H9 (cell line): ENCODE measurements around the gene PLEKHO2. TPM values are rescaled to one million over a fixed set of nuclear protein-coding genes. Genes with fewer than 3 reads are reported as not detected.

ENCODE experiments used
- DNase-seq: peaks from one replicate; pipeline ENCODE4 v3.0.0-alpha.2; 2017
- H2AFZ ChIP-seq: one replicate; pipeline ENCODE4 v1.6.1; 2013; ENCODE audit warnings: mild to moderate bottlenecking, low read length, control low read depth, moderate library complexity
- H2AK5ac ChIP-seq: 2 replicates; pipeline ENCODE4 v1.6.1; 2013; ENCODE audit warnings: low read length, control low read depth, mixed read lengths; ENCODE audit not compliant: insufficient read length
- H2BK120ac ChIP-seq: one replicate; pipeline ENCODE4 v1.6.1; 2013; ENCODE audit warnings: low read depth, mild to moderate bottlenecking, low read length, control low read depth, inconsistent platforms; ENCODE audit not compliant: poor library complexity, severe bottlenecking
- H2BK12ac ChIP-seq: 2 replicates; pipeline ENCODE4 v1.6.1; 2013; ENCODE audit warnings: low read length, control low read depth, mixed read lengths, low read depth; ENCODE audit not compliant: insufficient read length
- H2BK15ac ChIP-seq: 2 replicates; pipeline ENCODE4 v1.6.1; 2013; ENCODE audit warnings: low read depth, low read length, control low read depth
- H2BK20ac ChIP-seq: one replicate; pipeline ENCODE4 v1.6.1; 2013; ENCODE audit warnings: low read depth, mild to moderate bottlenecking, low read length, control low read depth, inconsistent platforms; ENCODE audit not compliant: poor library complexity, severe bottlenecking
- H2BK5ac ChIP-seq: 2 replicates; pipeline ENCODE4 v1.6.1; 2013; ENCODE audit warnings: low read length, control low read depth, mixed read lengths; ENCODE audit not compliant: insufficient read length
- H3K14ac ChIP-seq: 2 replicates; pipeline ENCODE4 v1.6.1; 2013; ENCODE audit warnings: low read length, control low read depth; ENCODE audit not compliant: insufficient read depth
- H3K18ac ChIP-seq: 2 replicates; pipeline ENCODE4 v1.6.1; 2013; ENCODE audit warnings: low read depth, mild to moderate bottlenecking, mixed read lengths, low read length, control low read depth; ENCODE audit not compliant: insufficient read length
- H3K23ac ChIP-seq: 2 replicates; pipeline ENCODE4 v1.6.1; 2013; ENCODE audit warnings: low read length, control low read depth, mixed read lengths, low read depth; ENCODE audit not compliant: insufficient read length
- H3K23me2 ChIP-seq: 2 replicates; pipeline ENCODE4 v1.6.1; 2013; ENCODE audit warnings: low read depth, mild to moderate bottlenecking, mixed read lengths, low read length, control low read depth; ENCODE audit not compliant: insufficient read length, poor library complexity, severe bottlenecking
- H3K27ac ChIP-seq: 2 replicates; pipeline ENCODE4 v1.5.1; 2013; ENCODE audit warnings: low read length, control low read depth, mixed read lengths, low read depth; ENCODE audit not compliant: insufficient read length
- H3K27me3 ChIP-seq: 2 replicates; pipeline ENCODE4 v1.6.1; 2013; ENCODE audit warnings: low read length, control low read depth, inconsistent platforms; ENCODE audit not compliant: insufficient read depth
- H3K4ac ChIP-seq: 2 replicates; pipeline ENCODE4 v1.6.1; 2013; ENCODE audit warnings: low read depth, mild to moderate bottlenecking, control low read depth, inconsistent platforms, low read length, moderate library complexity
- H3K4me1 ChIP-seq: 2 replicates; pipeline ENCODE4 v1.6.1; 2013; ENCODE audit warnings: low read length, control low read depth, inconsistent platforms; ENCODE audit not compliant: insufficient read depth
- H3K4me2 ChIP-seq: 2 replicates; pipeline ENCODE4 v1.6.1; 2013; ENCODE audit warnings: low read length, control low read depth, mixed read lengths; ENCODE audit not compliant: insufficient read length, insufficient read depth
- H3K56ac ChIP-seq: 2 replicates; pipeline ENCODE4 v1.6.1; 2013; ENCODE audit warnings: low read depth, mild to moderate bottlenecking, mixed read lengths, low read length, control low read depth; ENCODE audit not compliant: insufficient read length
- H3K79me1 ChIP-seq: 2 replicates; pipeline ENCODE4 v1.6.1; 2013; ENCODE audit warnings: low read depth, mild to moderate bottlenecking, moderate library complexity, low read length, control low read depth, inconsistent platforms; ENCODE audit not compliant: insufficient read depth, poor library complexity, severe bottlenecking
- H3K79me2 ChIP-seq: 2 replicates; pipeline ENCODE4 v1.6.1; 2013; ENCODE audit warnings: low read length, control low read depth, inconsistent platforms; ENCODE audit not compliant: insufficient read depth
- H3K9ac ChIP-seq: 2 replicates; pipeline ENCODE4 v1.6.1; 2013; ENCODE audit warnings: low read length, control low read depth, mixed read lengths; ENCODE audit not compliant: insufficient read length; ENCODE audit errors: extremely low read depth
- H3K9me3 ChIP-seq: one replicate; pipeline ENCODE4 v1.6.1; 2013; ENCODE audit warnings: low read depth, low read length, inconsistent platforms; ENCODE audit not compliant: control insufficient read depth
- H3T11ph ChIP-seq: one replicate; pipeline ENCODE4 v1.6.1; 2013; ENCODE audit warnings: mild to moderate bottlenecking, low read length, control low read depth, inconsistent platforms
- H4K20me1 ChIP-seq: one replicate; pipeline ENCODE4 v1.6.1; 2013; ENCODE audit not compliant: control insufficient read depth, insufficient read length, insufficient read depth
- H4K5ac ChIP-seq: 2 replicates; pipeline ENCODE4 v1.6.1; 2013; ENCODE audit warnings: low read depth, mild to moderate bottlenecking, mixed read lengths, low read length, control low read depth; ENCODE audit not compliant: insufficient read length
- H4K8ac ChIP-seq: replicated peaks from 2 replicates; pipeline ENCODE4 v1.6.1; 2013; ENCODE audit warnings: low read length, control low read depth, mixed read lengths, low read depth; ENCODE audit not compliant: insufficient read length
- H4K91ac ChIP-seq: 2 replicates; pipeline ENCODE4 v1.6.1; 2013; ENCODE audit warnings: low read depth, mild to moderate bottlenecking, moderate library complexity, mixed read lengths, low read length, control low read depth; ENCODE audit not compliant: insufficient read length
- H3K27ac Mint-ChIP-seq, 3 experiments: 2 replicates in 2 of 3; 3 replicates in 1 of 3; pipeline ENCODE4 v1.8.0; 2020 to 2021; ENCODE audit warnings: mixed read lengths in 3 of 3, mild to moderate bottlenecking in 1 of 3, moderate library complexity in 1 of 3
- H3K27me3 Mint-ChIP-seq: 2 replicates; pipeline ENCODE4 v1.8.0; 2021; ENCODE audit warnings: low read depth, mild to moderate bottlenecking, moderate library complexity, mixed read lengths
- H3K36me3 Mint-ChIP-seq, 3 experiments: 2 replicates in 2 of 3; 3 replicates in 1 of 3; pipeline ENCODE4 v1.8.0; 2020 to 2021; ENCODE audit warnings: low read depth in 3 of 3, mixed read lengths in 3 of 3; ENCODE audit not compliant: insufficient read depth in 1 of 3
- H3K4me1 Mint-ChIP-seq, 2 experiments: 2 replicates each; pipeline ENCODE4 v1.8.0; 2020; ENCODE audit warnings: mixed read lengths in 2 of 2
- H3K4me3 Mint-ChIP-seq, 2 experiments: 2 replicates in 1 of 2; 3 replicates in 1 of 2; pipeline ENCODE4 v1.8.0; 2020 to 2021; ENCODE audit warnings: mild to moderate bottlenecking in 2 of 2, mixed read lengths in 2 of 2, moderate library complexity in 1 of 2
- H3K9me3 Mint-ChIP-seq, 2 experiments: 2 replicates in 1 of 2; 3 replicates in 1 of 2; pipeline ENCODE4 v1.8.0; 2020; ENCODE audit warnings: mild to moderate bottlenecking in 2 of 2, mixed read lengths in 2 of 2, moderate library complexity in 1 of 2
- CTCF ChIP-seq: fragments of 200-600 bp; sonication (generic); conservative IDR thresholded peaks from 3 replicates; pipeline ENCODE4 v1.8.0; 2021; ENCODE audit warnings: antibody characterized with exemption, mild to moderate bottlenecking
- WGBS: extraction: QIAGEN DNeasy Blood & Tissue Kit; methylation state at CpG from one replicate; pipeline ENCODE4 v1.1.7; 2013; ENCODE audit warnings: missing lambda C conversion rate, low lambda C conversion rate, mixed read lengths; ENCODE audit not compliant: insufficient read length; ENCODE audit errors: extremely low coverage; 5-methylcytosine and 5-hydroxymethylcytosine counted together
- total RNA-seq: library from RNA; stranded (reverse); gene quantifications from 2 replicates; pipeline ENCODE4 v1.2.1, GENCODE V29; 2021

Gene PLEKHO2
- total RNA-seq, 1 experiment from 2014 or later, result 18.1 TPM

DNA sequence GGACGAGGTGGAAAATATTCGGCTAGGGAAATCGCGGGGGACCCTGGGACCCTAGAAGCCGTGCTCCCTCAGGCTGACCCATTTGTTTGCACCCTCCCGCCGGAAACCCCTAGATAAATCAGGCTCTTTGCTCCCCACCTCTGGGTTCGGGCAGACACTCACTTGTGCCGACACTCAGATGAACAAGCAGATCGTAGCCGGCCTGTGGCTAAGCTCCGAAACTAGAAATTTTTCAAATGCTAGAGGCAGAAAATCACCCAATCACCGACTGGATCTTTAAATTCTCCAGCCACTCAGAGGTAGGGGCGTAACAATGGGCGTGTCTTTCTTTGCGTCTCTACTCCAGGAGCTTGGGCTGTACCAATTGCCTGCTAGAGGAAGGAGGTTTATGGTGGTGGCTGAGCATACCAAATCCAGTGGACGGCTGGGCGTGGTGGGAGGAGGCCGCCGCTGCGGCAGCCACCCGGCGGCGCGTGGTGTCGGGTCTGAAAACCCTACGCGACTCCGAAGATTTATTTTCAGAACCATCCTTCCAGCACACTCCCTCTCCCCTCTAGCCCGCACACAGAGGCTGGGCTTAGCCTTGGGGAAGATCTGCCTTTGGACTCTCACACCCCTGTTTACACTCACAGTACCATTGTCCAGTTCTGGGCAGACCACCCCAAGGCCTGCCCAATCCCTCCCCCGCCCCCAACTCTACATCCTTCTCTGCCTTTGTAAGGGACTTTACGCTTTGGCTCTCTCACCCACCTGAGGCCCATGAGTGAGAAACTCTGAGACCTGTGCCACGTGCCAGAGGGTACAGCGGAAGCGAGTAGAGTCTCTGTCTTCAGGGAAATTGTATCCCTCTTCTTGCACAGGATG, 16.1 kb upstream of the PLEKHO2 start, which contains the start of gene PIF1:
Gene PIF1 (minus strand): TSS at position 217 of the 864 bp plus-strand sequence. CDS start 1,312 bp downstream, outside the sequence.
- peak within 1 kb of the TSS; percentile 72 for H3K27ac ChIP-seq
- peaks cover 4% of the 10 kb centered on the region; the same call in 1 of the 2 replicates for H3K4me1 ChIP-seq
- no peaks in the 10 kb centered on the region for H4K20me1 ChIP-seq
- Mint-ChIP-seq H3K27me3 (no peaks in the 10 kb centered on the region), H3K36me3 (peaks cover 31 to 39% (median 36%) of the 10 kb centered on the region in 3 experiments), H3K27ac (peak within 1 kb of the TSS; percentile 96 to 99 (median 97)), H3K4me3 (peak within 1 kb of the TSS; percentile 81 to 98), H3K9me3 (no peaks in the 10 kb centered on the region), H3K4me1 (peaks cover 23 to 32% of the 10 kb centered on the region in 2 experiments)
- no peak within 1 kb of the TSS for H4K91ac ChIP-seq
- no peaks in the 10 kb centered on the region for H3K27me3 ChIP-seq
- no peaks in the 10 kb centered on the region for H3K9me3 ChIP-seq
- H3K79me2 ChIP-seq, result peaks cover 4% of the 10 kb centered on the region; the same call in 1 of the 2 replicates
- H3K4ac ChIP-seq, result no peak within 1 kb of the TSS; the same call in 1 of the 2 replicates
- H4K5ac ChIP-seq, result no peak within 1 kb of the TSS
- no peak within 1 kb of the TSS for H2AK5ac ChIP-seq
- H2BK12ac ChIP-seq, result peak within 1 kb of the TSS; percentile 35
- H3K18ac ChIP-seq, result peak within 1 kb of the TSS; percentile 94
- H2BK15ac ChIP-seq, result no peak within 1 kb of the TSS
- H4K8ac ChIP-seq, result no peak within 1 kb of the TSS
- TF ChIP-seq CTCF, result no peak
- peak; percentile 98 for DNase-seq
- H2BK120ac ChIP-seq, result no peak within 1 kb of the TSS
- peak within 1 kb of the TSS; percentile 94 for H3K14ac ChIP-seq
- peak within 1 kb of the TSS; percentile 87 for H3K9ac ChIP-seq
- peak within 1 kb of the TSS; percentile 85 for H3K4me2 ChIP-seq
- H3K23ac ChIP-seq, result no peak within 1 kb of the TSS
- no peaks in the 10 kb centered on the region for H3K79me1 ChIP-seq
- H3K56ac ChIP-seq, result no peak within 1 kb of the TSS
- no peak within 1 kb of the TSS for H2AFZ ChIP-seq
- no CpG with 5 or more reads among the region's 35 CpGs for WGBS
- peaks cover 14% of the 10 kb centered on the region for H3K23me2 ChIP-seq
- H2BK20ac ChIP-seq, result no peak within 1 kb of the TSS
- no peak within 1 kb of the TSS for H2BK5ac ChIP-seq
- H3T11ph ChIP-seq, result peak within 1 kb of the TSS; percentile 74
